ENCODE results near the gene PLAC8. TPM values are rescaled to one million over a fixed set of nuclear protein-coding genes. Genes with fewer than 3 reads are reported as not detected.

The PLAC8 gene
- total and polyA plus RNA-seq, 2 of the 4 experiments (the other 2 are of a cell fraction), result not detected

DNA sequence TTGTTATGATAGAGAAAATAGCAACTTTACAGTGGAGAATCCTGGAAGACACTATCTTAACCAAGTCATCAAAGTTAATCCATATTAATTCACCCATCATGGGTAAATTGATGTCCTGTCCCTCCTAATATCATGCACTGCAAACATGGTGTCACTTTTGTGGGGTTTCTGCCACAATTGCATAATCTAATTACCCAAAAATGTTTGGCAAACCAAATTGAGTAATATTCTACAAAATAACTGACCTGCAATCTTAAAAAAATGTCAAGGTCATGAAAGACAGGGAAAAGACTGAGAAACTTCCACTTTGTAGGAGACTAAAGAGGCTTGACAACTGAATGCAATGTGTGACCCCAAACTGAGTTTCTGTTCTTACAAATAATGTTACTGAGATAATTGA, 37.1 kb upstream of the PLAC8 start:
- H3K27ac ChIP-seq (ENCODE audit: insufficient read depth, low read length), result no peak overlapping the region
- BruUV-seq (replicated peaks), result no TSS peak
- no peak overlapping the region for H4K8ac ChIP-seq (ENCODE audit: low read depth in 2 of 2, low read length in 2 of 2)
- no peak overlapping the region for H3K4me3 ChIP-seq (ENCODE audit: insufficient read depth, low read depth, low read length)
- peaks cover 1% of the 10 kb centered on the region; the same call in 1 of the 2 replicates for H3K27me3 ChIP-seq (ENCODE audit: control insufficient read depth, insufficient read depth, low read length)
- no peak overlapping the region for H2AK9ac ChIP-seq (replicated peaks; ENCODE audit: low read depth, low read length, poor library complexity)
- H3K18ac ChIP-seq (ENCODE audit: low read depth, low read length), result no peak overlapping the region
- H3K4ac ChIP-seq (ENCODE audit: low read depth, low read length), result no peak overlapping the region
- no peaks in the 10 kb centered on the region for H3K36me3 ChIP-seq (ENCODE audit: control insufficient read depth, insufficient read depth, low read length)
- H3K56ac ChIP-seq (ENCODE audit: extremely low read depth, insufficient read depth, low read length), result no peak overlapping the region
- H2BK15ac ChIP-seq (ENCODE audit: low read depth, low read length), result no peak overlapping the region
- H4K91ac ChIP-seq (ENCODE audit: insufficient read depth, low read depth, low read length), result no peak overlapping the region
- intact Hi-C loops (cut with micrococcal nuclease) (no loop called here), in situ Hi-C loops (cut with MboI; ENCODE audit: low sequenced_read_pairs) (no loop called here), dilution Hi-C loops (cut with HindIII; ENCODE audit: low sequenced_read_pairs, unreplicated experiment) (no loop called here)
- POLR2A ChIA-PET (ENCODE audit: unreplicated experiment), result no interaction called here
- TF ChIP-seq BHLHE40 (IDR thresholded peaks at IDR 0.05; ENCODE audit: low read depth, low read length) (no peak), RCOR1 (IDR thresholded peaks at IDR 0.05; ENCODE audit: insufficient replicate concordance, low read length) (no peak)
- H3K23ac ChIP-seq (ENCODE audit: low read depth, low read length), result no peak overlapping the region
- no peak overlapping the region for H3K9ac ChIP-seq (ENCODE audit: low read depth, low read length)
- no peak overlapping the region for H3K14ac ChIP-seq (replicated peaks; ENCODE audit: low read depth, low read length)
- DNase-seq, result no peak
- H2AFZ ChIP-seq (replicated peaks; ENCODE audit: low read length, poor library complexity), result no peak overlapping the region
- no peak overlapping the region for H2BK5ac ChIP-seq (ENCODE audit: low read depth, low read length, poor library complexity, severe bottlenecking)
- no peak for ATAC-seq (ENCODE audit: low read depth)
- H2BK120ac ChIP-seq (ENCODE audit: low read depth, low read length), result no peak overlapping the region
- no peaks in the 10 kb centered on the region for H3K9me1 ChIP-seq (ENCODE audit: insufficient read depth, low read length)
- H3K4me1 ChIP-seq (ENCODE audit: control insufficient read depth, insufficient read depth, low read length), result no peaks in the 10 kb centered on the region
- no peak overlapping the region for H4K5ac ChIP-seq (ENCODE audit: low read depth, low read length)
- no peak overlapping the region for H2AK5ac ChIP-seq (ENCODE audit: low read depth, low read length)
- CTCF ChIA-PET, result interaction anchor here (1.1 kb wide), 1 partner anchor 37 kb away, joined by 3 read pairs; no protein-coding TSS in a partner anchor
- no peak overlapping the region for H3K4me2 ChIP-seq (ENCODE audit: low read depth, low read length)
- H4K20me1 ChIP-seq (ENCODE audit: insufficient read depth, low read length), result no peaks in the 10 kb centered on the region
- no peak overlapping the region for H2BK20ac ChIP-seq (ENCODE audit: low read depth, low read length)
- no peaks in the 10 kb centered on the region for H3K9me3 ChIP-seq (ENCODE audit: control insufficient read depth, insufficient read depth, low read length)
- H3K79me1 ChIP-seq (ENCODE audit: low read depth in 1 of 2, low read length in 2 of 2), result no peaks in the 10 kb centered on the region

Measured in IMR-90 (cell line).